ENCODE measurements around the gene PTGFRN.

DNA sequence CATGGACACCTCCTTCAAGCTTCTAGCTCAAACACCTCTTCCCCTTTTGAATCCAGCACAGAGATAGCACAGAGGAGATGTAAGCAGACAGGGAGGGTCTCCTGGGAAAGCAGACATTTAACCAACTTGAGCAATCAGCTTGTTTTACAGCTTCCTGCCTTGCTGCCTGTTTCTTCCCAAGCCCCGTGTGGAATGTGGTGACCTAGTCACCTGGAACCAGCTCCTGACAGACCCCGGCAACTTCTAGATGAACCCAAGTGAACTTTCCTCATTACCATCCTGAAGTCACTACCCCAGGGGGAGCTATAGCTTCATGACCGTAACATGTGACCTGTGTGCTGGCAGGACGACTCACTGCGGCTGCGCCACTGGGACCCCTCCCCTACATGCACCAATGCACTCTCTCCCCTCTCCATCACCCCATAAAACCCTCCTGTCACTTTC lies 126.3 kb downstream of the PTGFRN start:
- no peak for TF ChIP-seq CTCF (IDR thresholded peaks at IDR 0.05 in 8 of 11, conservative IDR thresholded peaks at IDR 0.05 in 3 of 11)
- no peak for TF ChIP-seq POLR2A (IDR thresholded peaks at IDR 0.05)

All from spleen (tissue), 7 donors.